Keratinocyte (primary cell): ENCODE measurements around the gene SKP1.

Experiments
- CTCF ChIP-seq, 3 experiments: IDR thresholded peaks in 1 of 3; conservative IDR thresholded peaks in 1 of 3; optimal IDR thresholded peaks in 1 of 3; 2 replicates in 2 of 3; 3 replicates in 1 of 3; pipeline versions ENCODE3 to v1.5.1; 2011; ENCODE audit warnings: low read length in 3 of 3, mild to moderate bottlenecking in 3 of 3, moderate library complexity in 2 of 3, control low read depth in 1 of 3, inconsistent platforms in 1 of 3; ENCODE audit not compliant: insufficient read depth in 2 of 3; ENCODE audit errors: extremely low read depth in 1 of 3
- EZH2 ChIP-seq: IDR thresholded peaks from one replicate; pipeline ENCODE4 v1.6.1; 2012; ENCODE audit warnings: inconsistent platforms, mild to moderate bottlenecking, low read length, moderate library complexity

DNA sequence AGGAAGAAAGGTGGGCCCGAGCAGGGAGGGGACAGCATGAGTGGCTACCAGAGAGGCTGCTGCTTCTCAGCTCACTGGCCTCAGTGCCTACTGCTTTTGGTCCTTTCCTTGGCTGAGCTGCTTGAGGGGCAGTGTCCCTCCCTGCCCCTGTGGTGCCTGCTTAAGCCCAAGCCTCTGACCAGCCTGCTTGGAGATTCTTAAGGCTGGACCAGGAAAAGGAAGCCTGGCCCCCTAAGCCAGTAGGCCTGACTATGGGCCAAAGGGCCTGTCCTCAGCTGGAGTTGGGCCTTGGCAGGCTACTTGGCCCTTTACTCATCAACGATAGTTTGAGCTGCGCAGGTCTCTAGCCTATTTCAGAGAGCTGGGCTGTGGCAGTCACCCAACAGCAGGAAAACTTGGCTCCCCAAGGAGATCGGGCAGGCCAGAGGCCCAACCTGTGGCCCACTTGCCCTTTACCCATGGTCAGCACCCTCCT, 37.3 kb downstream of the SKP1 start:
- TF ChIP-seq CTCF (optimal IDR thresholded peaks at IDR 0.05 in 1 of 3, IDR thresholded peaks at IDR 0.05 in 1 of 3, conservative IDR thresholded peaks at IDR 0.05 in 1 of 3; ENCODE audit: extremely low read depth in 1 of 3, insufficient read depth in 2 of 3, low read length in 3 of 3) (no peak), EZH2 (no peak)
